Gastroesophageal sphincter (tissue), 4 donors: ENCODE results near the gene ABCF1. TPM values are rescaled to one million over a fixed set of nuclear protein-coding genes. Genes with fewer than 3 reads are reported as not detected.

Source experiments
- ATAC-seq: fragments of 150-250 bp; one replicate; pipeline ENCODE4 v1.9.1; 2016; ENCODE audit warnings: mild to moderate bottlenecking, moderate library complexity
- H3K27ac ChIP-seq, 4 donors: fragments of 200-600 bp; sonication (generic) in 3 of 4; 1 replicate in 3 of 4; 2 replicates in 1 of 4; pipeline ENCODE4 v1.5.1; 2016 to 2019
- H3K27me3 ChIP-seq: fragments of 200-600 bp; sonication (generic); one replicate; pipeline ENCODE4 v1.5.1; 2019
- H3K36me3 ChIP-seq, 2 donors: fragments of 200-600 bp; sonication (generic); one replicate each; pipeline ENCODE4 v1.5.1; 2019; ENCODE audit warnings: control low read depth in 1 of 2
- H3K4me1 ChIP-seq, 3 donors: fragments of 200-600 bp; sonication (generic); 1 replicate in 2 of 3; 2 replicates in 1 of 3; pipeline ENCODE4 v1.5.1; 2016 to 2019; ENCODE audit warnings: control low read depth in 2 of 3
- H3K4me3 ChIP-seq, 2 donors: fragments of 200-600 bp; sonication (generic); one replicate each; pipeline ENCODE4 v1.5.1; 2019; ENCODE audit warnings: mild to moderate bottlenecking in 1 of 2, moderate library complexity in 1 of 2
- H3K9me3 ChIP-seq, 3 donors: fragments of 200-600 bp; sonication (generic); one replicate each; pipeline ENCODE4 v1.5.1; 2017 to 2019; ENCODE audit warnings: control low read depth in 2 of 3
- CTCF ChIP-seq, 4 experiments: fragments of 200-600 bp in 2 of 4; fragments of 450-650 bp in 2 of 4; sonication (generic) in 1 of 4; IDR thresholded peaks; one replicate each; pipeline ENCODE4 v1.5.1; 2017 to 2019; ENCODE audit warnings: antibody characterized with exemption in 4 of 4, mild to moderate bottlenecking in 2 of 4, moderate library complexity in 2 of 4
- EP300 ChIP-seq: sonication (generic); formaldehyde crosslinking; IDR thresholded peaks from one replicate; pipeline ENCODE4 v1.6.1; 2017; ENCODE audit warnings: antibody characterized with exemption, mild to moderate bottlenecking
- POLR2A ChIP-seq, 2 donors: fragments of 450-650 bp; IDR thresholded peaks; one replicate each; pipeline ENCODE4 v1.6.1; 2017; ENCODE audit warnings: antibody characterized with exemption in 2 of 2, mild to moderate bottlenecking in 2 of 2, moderate library complexity in 1 of 2
- POLR2AphosphoS5 ChIP-seq: sonication (generic); formaldehyde crosslinking; IDR thresholded peaks from one replicate; pipeline ENCODE4 v1.6.1; 2017; ENCODE audit warnings: antibody characterized with exemption
- WGBS, 2 donors: methylation state at CpG; one replicate each; pipeline ENCODE4 v1.1.5; 2018; ENCODE audit warnings: low coverage in 1 of 2; 5-methylcytosine and 5-hydroxymethylcytosine counted together
- total RNA-seq, 4 donors: library from RNA; depleted of rRNA; stranded (reverse); fragments of >200 nt; gene quantifications; one replicate each; pipeline ENCODE4 v1.1.0, GENCODE V29; 2016

ABCF1 gene
- total RNA-seq, 4 donors from 2014 or later, result 42.8 to 63.6 (median 47.4) TPM

- H3K27me3 ChIP-seq, result no peaks in the 10 kb centered on the region
- H3K9me3 ChIP-seq, result no peaks in the 10 kb centered on the region
- ATAC-seq, result no peak
- H3K36me3 ChIP-seq, result peaks cover 0 to 40% of the 10 kb centered on the region in 2 donors
- TF ChIP-seq EP300, result no peak
- no peak for TF ChIP-seq POLR2AphosphoS5
- peaks cover 0 to 40% (median 18%) of the 10 kb centered on the region in 3 donors for H3K4me1 ChIP-seq
- WGBS, 2 donors, result 2 to 5% methylated on average over 6 of the region's 6 CpGs
- H3K27ac ChIP-seq, result peak overlapping the region; percentile 90 to 100 (median 98)
- peak overlapping the region; percentile 67 to 96 for H3K4me3 ChIP-seq
These were observed 13.6 kb upstream of the ABCF1 start for GRCh38 chr6:30557683-30557981.

GRCh38 chr6:30560930-30561329 lies 10.3 kb upstream of the ABCF1 start:
- Histone ChIP-seq H3K9me3 (no peaks in the 10 kb centered on the region), H3K4me3 (no peak overlapping the region), H3K27me3 (no peaks in the 10 kb centered on the region), H3K36me3 (peaks cover 0 to 30% of the 10 kb centered on the region in 2 donors), H3K27ac (no peak overlapping the region), H3K4me1 (peaks cover 0 to 22% (median 11%) of the 10 kb centered on the region in 3 donors)
- ATAC-seq, result no peak
- no peak for TF ChIP-seq POLR2AphosphoS5
- no peak for TF ChIP-seq EP300
- no peak for TF ChIP-seq POLR2A (IDR thresholded peaks at IDR 0.05)
- no peak for TF ChIP-seq CTCF (IDR thresholded peaks at IDR 0.05)
- WGBS, 2 donors, result 80 to 81% methylated on average over 3 of the region's 3 CpGs

- WGBS, 2 donors, result 92 to 99% methylated on average over 12 of the region's 14 CpGs
- Histone ChIP-seq H3K9me3 (no peaks in the 10 kb centered on the region), H3K4me1 (peaks cover 0 to 16% (median 8%) of the 10 kb centered on the region in 3 donors), H3K4me3 (no peak overlapping the region), H3K27ac (no peak overlapping the region), H3K36me3 (peaks cover 0 to 30% of the 10 kb centered on the region in 2 donors), H3K27me3 (no peaks in the 10 kb centered on the region)
- TF ChIP-seq CTCF (IDR thresholded peaks at IDR 0.05) (no peak), POLR2AphosphoS5 (no peak), EP300 (no peak), POLR2A (IDR thresholded peaks at IDR 0.05) (no peak)
- no peak for ATAC-seq
These were observed 8.5 kb upstream of the ABCF1 start for GRCh38 chr6:30562470-30563425.

- 88 to 100% methylated on average over 1 of the region's 1 CpG for WGBS, 2 donors
- TF ChIP-seq POLR2A (IDR thresholded peaks at IDR 0.05) (no peak), CTCF (IDR thresholded peaks at IDR 0.05) (no peak), POLR2AphosphoS5 (no peak), EP300 (no peak)
These were observed 7.1 kb upstream of the ABCF1 start for GRCh38 chr6:30564114-30564513.

GRCh38 chr6:30565772-30566171 lies 5.5 kb upstream of the ABCF1 start:
- TF ChIP-seq EP300 (no peak), CTCF (IDR thresholded peaks at IDR 0.05) (no peak)
- ATAC-seq, result no peak
- peaks cover 2 to 16% (median 7%) of the 10 kb centered on the region in 3 donors for H3K4me1 ChIP-seq
- H3K27ac ChIP-seq, result no peak overlapping the region
- no peaks in the 10 kb centered on the region for H3K9me3 ChIP-seq
- H3K4me3 ChIP-seq, result no peak overlapping the region
- peaks cover 0 to 30% of the 10 kb centered on the region in 2 donors for H3K36me3 ChIP-seq
- no peaks in the 10 kb centered on the region for H3K27me3 ChIP-seq

More at GRCh38 chr6:30564114-30564513, 7.1 kb upstream of the ABCF1 start:
- Histone ChIP-seq H3K4me3 (no peak overlapping the region), H3K36me3 (peaks cover 0 to 30% of the 10 kb centered on the region in 2 donors), H3K27me3 (no peaks in the 10 kb centered on the region), H3K4me1 (peaks cover 0 to 2% (median 0%) of the 10 kb centered on the region in 3 donors), H3K27ac (no peak overlapping the region), H3K9me3 (no peaks in the 10 kb centered on the region)
- no peak for ATAC-seq
